Mesenchymal stem cell (in vitro differentiated cells and primary cell): ENCODE measurements around the gene AAGAB.

ENCODE experiments used
- DNase-seq: peaks from one replicate; pipeline ENCODE4 v3.0.0-alpha.2; 2013
- H2AFZ ChIP-seq: one replicate; pipeline ENCODE4 v1.6.1; 2013; ENCODE audit warnings: low read depth, mild to moderate bottlenecking, control low read depth, inconsistent platforms, low read length, moderate library complexity
- H2AK5ac ChIP-seq: 2 replicates; pipeline ENCODE4 v1.6.1; 2013; ENCODE audit warnings: low read length, moderate library complexity, mild to moderate bottlenecking, inconsistent platforms; ENCODE audit not compliant: severe bottlenecking
- H2BK120ac ChIP-seq: one replicate; pipeline ENCODE4 v1.6.1; 2013; ENCODE audit warnings: low read depth, mild to moderate bottlenecking, inconsistent platforms, low read length, moderate library complexity
- H2BK12ac ChIP-seq, 2 experiments: one replicate each; pipeline ENCODE4 v1.6.1; 2013; ENCODE audit warnings: inconsistent platforms in 2 of 2, low read length in 2 of 2, mild to moderate bottlenecking in 2 of 2, moderate library complexity in 2 of 2, control low read depth in 1 of 2
- H2BK15ac ChIP-seq: one replicate; pipeline ENCODE4 v1.6.1; 2013; ENCODE audit warnings: mild to moderate bottlenecking, low read depth, inconsistent platforms; ENCODE audit not compliant: poor library complexity, severe bottlenecking
- H2BK5ac ChIP-seq: 2 replicates; pipeline ENCODE4 v1.6.1; 2013; ENCODE audit warnings: low read depth, mild to moderate bottlenecking, low read length, control low read depth, inconsistent platforms; ENCODE audit not compliant: poor library complexity, severe bottlenecking
- H3K14ac ChIP-seq, 2 experiments: one replicate each; pipeline ENCODE4 v1.6.1; 2013; ENCODE audit warnings: inconsistent platforms in 2 of 2, low read length in 2 of 2, control low read depth in 1 of 2, mild to moderate bottlenecking in 1 of 2, moderate library complexity in 1 of 2
- H3K18ac ChIP-seq, 2 experiments: one replicate each; pipeline ENCODE4 v1.6.1; 2013; ENCODE audit warnings: inconsistent platforms in 2 of 2, low read length in 2 of 2, control low read depth in 1 of 2, low read depth in 1 of 2, mild to moderate bottlenecking in 1 of 2
- H3K23ac ChIP-seq, 2 experiments: one replicate each; pipeline ENCODE4 v1.6.1; 2013; ENCODE audit warnings: inconsistent platforms in 2 of 2, low read length in 2 of 2, mild to moderate bottlenecking in 2 of 2, moderate library complexity in 2 of 2, control low read depth in 1 of 2
- H3K27ac ChIP-seq: 2 replicates; pipeline ENCODE4 v1.5.1; 2013; ENCODE audit warnings: mild to moderate bottlenecking, moderate library complexity, low read length, control low read depth, inconsistent platforms; ENCODE audit not compliant: poor library complexity, severe bottlenecking
- H3K27me3 ChIP-seq, 2 experiments: 2 replicates each; pipeline versions ENCODE4 v1.6.1 to v1.7.0; 2013; ENCODE audit warnings: low read length in 2 of 2, mild to moderate bottlenecking in 2 of 2, moderate library complexity in 2 of 2, control low read depth in 1 of 2, inconsistent platforms in 1 of 2; ENCODE audit not compliant: control insufficient read depth in 1 of 2, insufficient read depth in 1 of 2
- H3K36me3 ChIP-seq, 2 experiments: 2 replicates each; pipeline versions ENCODE4 v1.6.1 to v1.7.0; 2013; ENCODE audit warnings: low read length in 2 of 2, control low read depth in 1 of 2, inconsistent platforms in 1 of 2, low read depth in 1 of 2, mild to moderate bottlenecking in 1 of 2; ENCODE audit not compliant: insufficient read depth in 2 of 2, control insufficient read depth in 1 of 2
- H3K4ac ChIP-seq, 2 experiments: one replicate each; pipeline ENCODE4 v1.6.1; 2013; ENCODE audit warnings: inconsistent platforms in 2 of 2, low read length in 2 of 2, mild to moderate bottlenecking in 2 of 2, moderate library complexity in 2 of 2, control low read depth in 1 of 2, low read depth in 1 of 2
- H3K4me1 ChIP-seq: 2 replicates; pipeline ENCODE4 v1.6.1; 2013; ENCODE audit warnings: low read depth, low read length, control low read depth; ENCODE audit not compliant: control insufficient read depth, insufficient read depth
- H3K4me2 ChIP-seq: 2 replicates; pipeline ENCODE4 v1.6.1; 2013; ENCODE audit warnings: low read length, mild to moderate bottlenecking, inconsistent platforms; ENCODE audit not compliant: poor library complexity, severe bottlenecking
- H3K4me3 ChIP-seq, 2 experiments: 2 replicates each; pipeline versions ENCODE4 v1.5.1 to v1.7.0; 2013; ENCODE audit warnings: low read length in 2 of 2, mild to moderate bottlenecking in 2 of 2, control low read depth in 1 of 2, low read depth in 1 of 2; ENCODE audit not compliant: insufficient read depth in 1 of 2
- H3K79me1 ChIP-seq: replicated peaks from 2 replicates; pipeline ENCODE4 v1.6.1; 2013; ENCODE audit warnings: mild to moderate bottlenecking, control low read depth, low read length, inconsistent platforms; ENCODE audit not compliant: poor library complexity, severe bottlenecking
- H3K9ac ChIP-seq: 2 replicates; pipeline ENCODE4 v1.7.0; 2013; ENCODE audit warnings: mild to moderate bottlenecking, low read length, moderate library complexity
- H3K9me3 ChIP-seq: 2 replicates; pipeline ENCODE4 v1.7.0; 2013; ENCODE audit warnings: mild to moderate bottlenecking, low read length; ENCODE audit not compliant: control insufficient read depth
- H4K8ac ChIP-seq: one replicate; pipeline ENCODE4 v1.6.1; 2013; ENCODE audit warnings: inconsistent platforms, mild to moderate bottlenecking, low read length, moderate library complexity
- H4K91ac ChIP-seq: one replicate; pipeline ENCODE4 v1.6.1; 2013; ENCODE audit warnings: mild to moderate bottlenecking, low read length, inconsistent platforms
- WGBS: methylation state at CpG from one replicate; pipeline ENCODE4 v1.1.7; 2013; ENCODE audit warnings: mixed read lengths; 5-methylcytosine and 5-hydroxymethylcytosine counted together

The AAGAB gene

DNA sequence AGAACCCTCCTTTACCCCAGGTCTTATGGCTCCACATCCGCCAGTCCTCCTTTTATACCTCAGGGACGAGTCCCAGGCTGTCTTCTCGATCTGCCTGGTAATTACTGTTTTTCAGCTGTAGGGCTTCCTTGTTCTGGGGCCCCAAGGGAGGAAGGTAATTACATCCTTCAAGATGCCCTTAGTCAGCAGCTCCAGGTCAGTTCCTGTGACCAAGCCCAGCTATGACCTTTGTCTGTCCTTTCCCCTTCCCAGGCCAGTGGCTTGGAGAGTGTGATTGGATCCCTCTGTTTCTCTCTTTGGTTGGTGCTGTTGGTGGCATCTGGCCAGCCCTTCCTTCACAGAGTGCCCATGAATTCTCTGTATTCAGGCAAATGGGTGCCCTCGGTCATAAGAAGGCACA, 92.6 kb downstream of the AAGAB start:
- H3K4me1 ChIP-seq = peaks cover 22% of the 10 kb centered on the region
- WGBS = 86% methylated on average over 4 of the region's 4 CpGs
- H3K23ac ChIP-seq = peak overlapping the region; percentile 2 to 70
- H2BK5ac ChIP-seq = no peak overlapping the region
- H2BK12ac ChIP-seq = peak overlapping the region; percentile 59 to 79
- H3K27ac ChIP-seq = no peak overlapping the region
- peak overlapping the region; percentile 67 for H4K8ac ChIP-seq
- no peaks in the 10 kb centered on the region for H3K27me3 ChIP-seq
- no peak for DNase-seq
- H3K4me2 ChIP-seq = no peak overlapping the region
- H2BK15ac ChIP-seq = no peak overlapping the region
- no peak overlapping the region for H2AFZ ChIP-seq
- no peak overlapping the region for H3K4me3 ChIP-seq
- H4K91ac ChIP-seq = no peak overlapping the region
- H3K9me3 ChIP-seq = no peaks in the 10 kb centered on the region
- H2AK5ac ChIP-seq = no peak overlapping the region
- H3K14ac ChIP-seq = no peak overlapping the region
- peak overlapping the region in 1 of 2 experiments; percentile 35 for H3K4ac ChIP-seq
- no peak overlapping the region for H2BK120ac ChIP-seq
- peaks cover 20 to 54% of the 10 kb centered on the region in 2 experiments for H3K36me3 ChIP-seq
- no peak overlapping the region for H3K9ac ChIP-seq
- peak overlapping the region; percentile 8 to 61 for H3K18ac ChIP-seq
- H3K79me1 ChIP-seq = peaks cover 28% of the 10 kb centered on the region

DNA sequence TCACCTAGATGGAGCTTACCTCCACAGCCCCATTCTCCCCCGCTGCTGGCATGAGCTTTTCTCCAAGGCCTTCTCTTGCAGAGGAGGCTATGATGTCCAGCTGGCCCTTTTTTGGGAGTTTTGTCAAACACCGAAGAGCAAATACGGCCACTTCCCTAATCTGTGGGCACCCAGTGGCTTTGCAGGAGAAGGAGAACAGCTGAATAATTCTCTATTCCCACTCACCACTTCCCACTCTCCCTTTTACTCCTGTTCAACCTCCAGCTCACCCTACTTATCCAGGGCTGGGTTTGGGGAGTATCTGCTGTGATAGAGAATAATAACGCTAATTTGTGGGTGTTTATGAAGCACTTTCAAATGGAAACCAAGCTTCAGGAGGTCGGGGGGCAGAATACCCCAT, 93.0 kb downstream of the AAGAB start:
- H3K14ac ChIP-seq = no peak overlapping the region
- peaks cover 15 to 52% of the 10 kb centered on the region in 2 experiments for H3K36me3 ChIP-seq
- no peak overlapping the region for H3K27ac ChIP-seq
- no peak overlapping the region for H2BK12ac ChIP-seq
- peaks cover 28% of the 10 kb centered on the region for H3K79me1 ChIP-seq
- no peak overlapping the region for H2BK5ac ChIP-seq
- H3K9ac ChIP-seq = no peak overlapping the region
- H4K91ac ChIP-seq = no peak overlapping the region
- H3K4me3 ChIP-seq = no peak overlapping the region
- WGBS = over 99% methylated on average over 5 of the region's 5 CpGs
- no peak overlapping the region for H3K23ac ChIP-seq
- no peak overlapping the region for H3K4me2 ChIP-seq
- no peaks in the 10 kb centered on the region for H3K27me3 ChIP-seq
- DNase-seq = no peak
- H2AK5ac ChIP-seq = no peak overlapping the region
- H4K8ac ChIP-seq = no peak overlapping the region
- H3K18ac ChIP-seq = peak overlapping the region; percentile 8 to 79
- peaks cover 22% of the 10 kb centered on the region for H3K4me1 ChIP-seq
- H2AFZ ChIP-seq = no peak overlapping the region
- H2BK120ac ChIP-seq = no peak overlapping the region
- H3K9me3 ChIP-seq = no peaks in the 10 kb centered on the region
- H2BK15ac ChIP-seq = no peak overlapping the region
- no peak overlapping the region for H3K4ac ChIP-seq

- peak overlapping the region; percentile 45 for H4K8ac ChIP-seq
- peak overlapping the region in 1 of 2 experiments; percentile 3 for H3K23ac ChIP-seq
- H2BK120ac ChIP-seq = no peak overlapping the region
- no peak overlapping the region for H2BK15ac ChIP-seq
- WGBS = 96% methylated on average over 7 of the region's 7 CpGs
- peak overlapping the region; percentile 1 for H3K9ac ChIP-seq
- H2AK5ac ChIP-seq = no peak overlapping the region
- H2BK12ac ChIP-seq = peak overlapping the region in 1 of 2 experiments; percentile 87
- H3K18ac ChIP-seq = peak overlapping the region; percentile 3 to 46
- no peak overlapping the region for H3K4me3 ChIP-seq
- H3K4ac ChIP-seq = no peak overlapping the region
- H2AFZ ChIP-seq = no peak overlapping the region
- peaks cover 36% of the 10 kb centered on the region for H3K79me1 ChIP-seq
- H3K27me3 ChIP-seq = no peaks in the 10 kb centered on the region
- no peak overlapping the region for H3K14ac ChIP-seq
- no peak overlapping the region for H3K4me2 ChIP-seq
- H3K9me3 ChIP-seq = no peaks in the 10 kb centered on the region
- H4K91ac ChIP-seq = peak overlapping the region; percentile 52
- DNase-seq = no peak
- peaks cover 6 to 54% of the 10 kb centered on the region in 2 experiments for H3K36me3 ChIP-seq
- no peak overlapping the region for H3K27ac ChIP-seq
- no peak overlapping the region for H2BK5ac ChIP-seq
- peaks cover 4% of the 10 kb centered on the region for H3K4me1 ChIP-seq
Measured at GRCh38 chr15:67158367-67158766, 96.1 kb downstream of the AAGAB start.

DNA sequence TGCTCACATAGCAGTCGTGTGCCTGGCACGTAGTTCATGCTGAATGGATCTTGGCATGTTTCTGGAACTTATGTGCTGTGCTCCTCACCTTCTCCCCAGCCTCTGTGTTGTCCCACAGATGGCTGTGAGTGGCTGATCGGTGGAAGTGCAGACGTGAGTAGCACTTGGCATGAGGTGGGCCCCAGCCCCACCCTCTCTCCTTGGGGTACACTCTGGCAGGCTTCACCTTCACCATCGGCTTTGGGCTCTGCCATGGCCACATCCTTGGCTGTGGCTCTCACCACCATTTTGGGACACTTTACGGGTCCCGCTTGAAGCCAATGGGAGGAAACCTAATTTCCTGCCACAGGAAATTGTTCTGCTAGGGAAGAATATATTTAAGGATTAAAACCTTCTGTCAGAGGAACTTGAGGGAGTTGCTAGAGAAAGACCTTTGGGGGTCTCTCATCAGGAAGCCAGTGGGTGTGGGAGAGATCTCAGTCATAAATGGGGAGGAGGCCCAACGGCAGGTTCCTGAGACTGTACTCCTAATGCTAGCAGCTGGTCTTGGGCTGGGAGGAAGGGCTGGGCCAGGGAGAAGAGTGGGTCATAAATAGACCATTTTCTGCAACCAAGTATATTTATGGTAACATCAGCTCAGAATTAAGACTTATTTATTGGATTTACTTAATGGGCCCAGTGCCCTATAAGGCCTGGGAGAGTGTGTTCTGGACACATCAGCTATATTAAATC, 96.8 kb downstream of the AAGAB start:
- Histone ChIP-seq H2AFZ (no peak overlapping the region), H3K36me3 (peaks cover 6 to 54% of the 10 kb centered on the region in 2 experiments), H3K14ac (peak overlapping the region in 1 of 2 experiments; percentile 57), H3K4me3 (no peak overlapping the region), H3K23ac (peak overlapping the region in 1 of 2 experiments; percentile 1), H2BK120ac (no peak overlapping the region), H2AK5ac (no peak overlapping the region), H2BK12ac (peak overlapping the region in 1 of 2 experiments; percentile 16), H4K8ac (peak overlapping the region; percentile 19), H3K4ac (no peak overlapping the region), H3K79me1 (peaks cover 38% of the 10 kb centered on the region), H3K27me3 (no peaks in the 10 kb centered on the region), H3K4me1 (peaks cover 6% of the 10 kb centered on the region), H3K27ac (no peak overlapping the region), H2BK5ac (no peak overlapping the region), H3K18ac (peak overlapping the region in 1 of 2 experiments; percentile 40), H3K9ac (peak overlapping the region; percentile 1), H4K91ac (no peak overlapping the region), H2BK15ac (no peak overlapping the region), H3K4me2 (no peak overlapping the region), H3K9me3 (no peaks in the 10 kb centered on the region)
- DNase-seq = no peak
- 95% methylated on average over 7 of the region's 8 CpGs for WGBS
